HepG2 (cell line): ENCODE measurements around the gene GMPPA. TPM values are rescaled to one million over a fixed set of nuclear protein-coding genes. Genes with fewer than 3 reads are reported as not detected.

Experiments used
- ARHGAP35 ChIP-seq: sonication (generic); formaldehyde crosslinking; IDR thresholded peaks from 2 replicates; pipeline ENCODE4 v1.9.0; 2022; ENCODE audit warnings: mild to moderate bottlenecking, inconsistent platforms, moderate library complexity, missing genetic modification reagents, borderline replicate concordance
- ARID3A ChIP-seq: IDR thresholded peaks from 2 replicates; pipeline ENCODE4 v1.6.1; 2012; ENCODE audit warnings: low read depth, low read length, improper control_type of control experiment
- ATAD3A ChIP-seq: sonication (generic); formaldehyde crosslinking; IDR thresholded peaks from 2 replicates; pipeline ENCODE4 v1.4.0; 2020; ENCODE audit warnings: missing genetic modification reagents
- ATF7 ChIP-seq, 2 experiments: fragments of 450-650 bp in 1 of 2; sonication (generic) in 1 of 2; formaldehyde crosslinking in 1 of 2; IDR thresholded peaks; 2 replicates each; pipeline versions ENCODE4 v1.4.0 to v1.6.1; 2016 to 2020; ENCODE audit warnings: antibody characterized with exemption in 1 of 2, mild to moderate bottlenecking in 1 of 2, missing genetic modification reagents in 1 of 2
- CBFB ChIP-seq: sonication (generic); formaldehyde crosslinking; IDR thresholded peaks from 2 replicates; pipeline ENCODE4 v1.4.0; 2020; ENCODE audit warnings: missing genetic modification reagents
- CENPX ChIP-seq: sonication (generic); formaldehyde crosslinking; IDR thresholded peaks from 2 replicates; pipeline ENCODE4 v1.9.0; 2021; ENCODE audit warnings: mild to moderate bottlenecking, missing genetic modification reagents, moderate library complexity
- GZF1 ChIP-seq: sonication (generic); formaldehyde crosslinking; IDR thresholded peaks from 2 replicates; pipeline ENCODE4 v1.5.1; 2020; ENCODE audit warnings: mild to moderate bottlenecking, missing genetic modification reagents
- HINFP ChIP-seq: sonication (generic); formaldehyde crosslinking; IDR thresholded peaks from 2 replicates; pipeline ENCODE4 v1.4.0; 2020; ENCODE audit warnings: low read depth, mild to moderate bottlenecking, missing genetic modification reagents
- HMGXB4 ChIP-seq, 2 experiments: sonication (generic) in 1 of 2; formaldehyde crosslinking in 1 of 2; IDR thresholded peaks; 2 replicates each; pipeline versions ENCODE4 v1.4.0 to v1.6.1; 2018 to 2020; ENCODE audit warnings: missing genetic modification reagents in 2 of 2, borderline replicate concordance in 1 of 2, low read depth in 1 of 2, mild to moderate bottlenecking in 1 of 2, missing biosample characterization in 1 of 2
- IRF1 ChIP-seq: sonication (generic); formaldehyde crosslinking; IDR thresholded peaks from 2 replicates; pipeline ENCODE4 v1.4.0; 2020; ENCODE audit warnings: low read depth, mild to moderate bottlenecking, missing genetic modification reagents
- MTA1 ChIP-seq: sonication (generic); formaldehyde crosslinking; IDR thresholded peaks from 2 replicates; pipeline ENCODE4 v1.4.0; 2020; ENCODE audit warnings: missing genetic modification reagents, mild to moderate bottlenecking, borderline replicate concordance
- SRSF9 ChIP-seq: fragments of 200-400 bp; formaldehyde crosslinking; IDR thresholded peaks from 2 replicates; pipeline ENCODE4 v1.6.1; 2018; ENCODE audit warnings: borderline replicate concordance, mild to moderate bottlenecking, low read depth, low read length; ENCODE audit not compliant: insufficient read depth, poor library complexity, severe bottlenecking
- ZBTB37 ChIP-seq: sonication (generic); formaldehyde crosslinking; IDR thresholded peaks from 2 replicates; pipeline ENCODE4 v1.4.0; 2020; ENCODE audit warnings: mild to moderate bottlenecking, missing genetic modification reagents
- ZFP90 ChIP-seq: sonication (generic); formaldehyde crosslinking; IDR thresholded peaks from 2 replicates; pipeline ENCODE4 v1.8.0; 2022; ENCODE audit warnings: missing genetic modification reagents, mild to moderate bottlenecking, inconsistent platforms, borderline replicate concordance
- ZFP91 ChIP-seq: sonication (generic); formaldehyde crosslinking; IDR thresholded peaks from 2 replicates; pipeline ENCODE4 v1.9.0; 2022; ENCODE audit warnings: missing genetic modification reagents, mild to moderate bottlenecking, borderline replicate concordance
- ZNF614 ChIP-seq: IDR thresholded peaks from 2 replicates; pipeline ENCODE4 v1.6.1; 2018; ENCODE audit warnings: missing biosample characterization, missing genetic modification reagents, inconsistent platforms, borderline replicate concordance
- ZNF772 ChIP-seq: sonication (generic); formaldehyde crosslinking; IDR thresholded peaks from 2 replicates; pipeline ENCODE4 v1.5.0; 2020; ENCODE audit warnings: mild to moderate bottlenecking, missing genetic modification reagents
- polyA plus RNA-seq, 8 experiments: library from polyadenylated mRNA; depleted of rRNA in 3 of 8; stranded (reverse) in 7 of 8; unstranded in 1 of 8; fragments of >200 nt; fragmentation: Illumina TruSeq in 4 of 8; extraction: Trizol in 4 of 8; gene quantifications; 2 replicates each; pipeline versions ENCODE4 v1.2.1 to v1.2.3, GENCODE V29; 2011 to 2016; ENCODE audit warnings: low read depth in 4 of 8, missing spikeins in 1 of 8, mixed read lengths in 1 of 8; ENCODE audit not compliant: insufficient read depth in 1 of 8
- total RNA-seq, 5 experiments: library from RNA; depleted of rRNA; stranded (reverse); fragments of >200 nt; fragmentation: Illumina TruSeq; extraction: Trizol; gene quantifications; 2 replicates each; pipeline ENCODE4 v1.2.3, GENCODE V29; 2016; ENCODE audit warnings: low read depth in 1 of 5

GMPPA gene
- total and polyA plus RNA-seq, 2 of the 13 experiments (the other 11 are each of a cell fraction or from before 2014, with no cell fraction given): 81.1 to 106 TPM

- TF ChIP-seq HINFP (CRISPR knock-in tag) (0 out of 2 replicates have a peak, but pooled peaks have one; percentile 16), GZF1 (peak; percentile 73; the same call in 1 of the 2 replicates), ATAD3A (peak; percentile 51; the same call in 1 of the 2 replicates), ZNF772 (CRISPR knock-in tag) (peak; percentile 44), SRSF9 (no peak), ZBTB37 (no peak), MTA1 (0 out of 2 replicates have a peak, but pooled peaks have one; percentile 57), CENPX (CRISPR knock-in tag) (no peak), ZFP91 (CRISPR knock-in tag) (peak; percentile 86; the same call in 1 of the 2 replicates), HMGXB4 (CRISPR knock-in tag; IDR thresholded peaks at IDR 0.05; ENCODE audit: borderline replicate concordance in 1 of 2, low read depth in 1 of 2) (peak in 1 of 2 experiments; percentile 49; a peak in 2 of 4 replicates), IRF1 (no peak), ARID3A (no peak), ZFP90 (CRISPR knock-in tag) (peak; percentile 83; the same call in 1 of the 2 replicates), CBFB (CRISPR knock-in tag) (no peak), ZNF614 (CRISPR knock-in tag) (peak; percentile 57; the same call in 1 of the 2 replicates), ARHGAP35 (CRISPR knock-in tag) (peak; percentile 80; the same call in 1 of the 2 replicates), ATF7 (IDR thresholded peaks at IDR 0.05) (no peak), ATF7 (CRISPR knock-in tag; IDR thresholded peaks at IDR 0.05) (0 out of 2 replicates have a peak, but pooled peaks have one; percentile 20)
Measured at GRCh38 chr2:219497495-219498279, 1.0 kb upstream of the GMPPA start (continued).
